ENCODE results near the gene TAP1.
A peak's percentile ranks its signal among the peaks of the same experiment; 100 is the strongest.

The TAP1 gene

DNA sequence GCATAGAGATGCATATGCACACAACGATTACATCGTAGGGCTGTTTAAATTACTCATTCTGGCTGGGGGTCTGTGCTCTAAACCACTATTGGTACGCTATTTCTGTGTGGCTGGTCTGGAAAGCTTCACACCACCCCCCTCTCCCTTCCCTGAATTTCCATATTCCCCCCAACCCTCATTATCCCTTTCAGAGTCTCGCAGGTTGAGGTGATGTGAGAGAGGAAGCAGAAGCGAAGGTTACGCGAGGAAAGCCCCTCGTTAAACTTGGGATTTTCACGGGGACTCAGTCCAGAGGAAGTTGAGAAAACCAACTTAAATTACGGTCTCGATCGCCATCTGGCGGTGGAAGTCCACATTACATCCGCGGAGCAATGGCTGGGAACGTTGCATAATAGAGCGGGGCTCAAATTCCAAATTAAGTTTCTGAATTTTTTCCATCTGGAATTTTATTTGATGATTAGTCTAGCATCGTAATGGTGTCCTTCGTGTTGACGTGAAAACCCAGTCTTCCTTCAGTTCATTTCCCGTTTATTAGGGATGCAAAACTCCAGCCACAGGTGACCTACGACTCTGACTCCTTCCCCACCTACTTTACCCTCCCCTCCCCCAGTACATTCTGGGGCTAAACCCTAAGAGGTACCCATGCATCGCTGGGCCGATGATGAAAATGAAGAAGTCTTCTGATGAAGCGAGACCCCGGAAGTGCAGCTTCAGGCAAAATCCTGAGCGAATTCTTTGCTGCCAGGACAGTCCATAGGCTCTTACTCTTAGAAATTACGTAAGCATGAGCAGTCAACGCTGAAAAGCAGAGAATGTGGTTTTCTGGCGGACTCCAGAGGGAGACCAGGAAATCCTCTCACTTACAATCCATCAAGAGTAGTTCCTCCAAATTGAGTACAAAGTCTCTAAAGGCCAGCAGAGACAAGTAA lies 56.4 kb downstream of the TAP1 start:
- DNase-seq = peak; percentile 14 to 20
